K562 (cell line): ENCODE data around the gene CABP4. TPM values are rescaled to one million over a fixed set of nuclear protein-coding genes. Genes with fewer than 3 reads are reported as not detected.
A peak's percentile ranks its signal among the peaks of the same experiment; 100 is the strongest.

Experiments used
- BCL6 ChIP-seq: fragments of 250-450 bp; sonication (Bioruptor Pico); IDR thresholded peaks from 2 replicates; pipeline ENCODE4 v1.4.0; 2020
- BMI1 ChIP-seq: fragments of 150-350 bp; IDR thresholded peaks from 2 replicates; pipeline ENCODE4 v1.6.1; 2014; ENCODE audit warnings: low read length
- E2F6 ChIP-seq, 2 experiments: IDR thresholded peaks; 2 replicates each; pipeline ENCODE4 v1.6.1; 2011; ENCODE audit warnings: borderline replicate concordance in 1 of 2, control low read depth in 1 of 2, low read depth in 1 of 2, low read length in 1 of 2, mild to moderate bottlenecking in 1 of 2, mixed read lengths in 1 of 2, moderate library complexity in 1 of 2; ENCODE audit not compliant: insufficient read depth in 1 of 2, insufficient read length in 1 of 2, poor library complexity in 1 of 2, severe bottlenecking in 1 of 2; ENCODE audit errors: extremely low read depth in 1 of 2
- ETV5 ChIP-seq: sonication (generic); formaldehyde crosslinking; IDR thresholded peaks from 2 replicates; pipeline ENCODE4 v1.4.0; 2020; ENCODE audit warnings: low read depth, mild to moderate bottlenecking, missing genetic modification reagents
- FOXK1 ChIP-seq: sonication (generic); formaldehyde crosslinking; IDR thresholded peaks from 2 replicates; pipeline ENCODE4 v1.8.0; 2022; ENCODE audit warnings: missing genetic modification reagents, mild to moderate bottlenecking, borderline replicate concordance
- GABPA ChIP-seq: fragments of 200-800 bp; sonication (Bioruptor generic); conservative IDR thresholded peaks from 2 replicates; pipeline ENCODE4 v1.6.1; 2016; ENCODE audit warnings: low read depth, missing genetic modification characterization, missing compliant biosample characterization
- GTF3C2 ChIP-seq: IDR thresholded peaks from 3 replicates; pipeline ENCODE4 v1.6.1; 2011; ENCODE audit warnings: borderline replicate concordance, mild to moderate bottlenecking, moderate library complexity; ENCODE audit not compliant: insufficient read length; ENCODE audit errors: extremely low read depth
- HDAC1 ChIP-seq, 2 experiments: fragments of 450-650 bp; IDR thresholded peaks; 2 replicates each; pipeline ENCODE4 v1.6.1; 2016 to 2017; ENCODE audit warnings: inconsistent platforms in 1 of 2, mild to moderate bottlenecking in 1 of 2, moderate library complexity in 1 of 2
- HSF4 ChIP-seq: fragments of 250-450 bp; sonication (Bioruptor Pico); IDR thresholded peaks from 2 replicates; pipeline ENCODE4 v2.1.2; 2022; ENCODE audit warnings: mild to moderate bottlenecking, moderate library complexity, borderline replicate concordance
- KDM4B ChIP-seq, 2 experiments: fragments of 450-650 bp in 1 of 2; sonication (generic) in 1 of 2; IDR thresholded peaks; 2 replicates each; pipeline ENCODE4 v1.6.1; 2016 to 2017; ENCODE audit warnings: borderline replicate concordance in 2 of 2, antibody characterized with exemption in 1 of 2, low read depth in 1 of 2, mild to moderate bottlenecking in 1 of 2
- NUFIP1 ChIP-seq: fragments of 450-650 bp; IDR thresholded peaks from 2 replicates; pipeline ENCODE4 v1.6.1; 2018; ENCODE audit not compliant: partially characterized antibody
- RBM25 ChIP-seq: fragments of 200-400 bp; formaldehyde crosslinking; IDR thresholded peaks from 2 replicates; pipeline ENCODE4 v1.6.1; 2018; ENCODE audit warnings: low read length, low read depth, moderate library complexity; ENCODE audit not compliant: severe bottlenecking
- SMARCC2 ChIP-seq: fragments of 450-650 bp; IDR thresholded peaks from 2 replicates; pipeline ENCODE4 v1.6.1; 2017; ENCODE audit warnings: antibody characterized with exemption, moderate library complexity, mild to moderate bottlenecking, low read depth
- SNIP1 ChIP-seq: fragments of 450-650 bp; IDR thresholded peaks from 2 replicates; pipeline ENCODE4 v1.7.1; 2017; ENCODE audit warnings: low read depth, mild to moderate bottlenecking
- SOX6 ChIP-seq: fragments of 450-650 bp; IDR thresholded peaks from 2 replicates; pipeline ENCODE4 v1.6.1; 2014; ENCODE audit warnings: mild to moderate bottlenecking
- SPI1 ChIP-seq: IDR thresholded peaks from 2 replicates; pipeline ENCODE4 v1.6.1; 2011; ENCODE audit warnings: low read depth, low read length, control low read depth, borderline replicate concordance
- TAF9B ChIP-seq: fragments of 450-650 bp; IDR thresholded peaks from 2 replicates; pipeline ENCODE4 v1.6.1; 2018; ENCODE audit warnings: mild to moderate bottlenecking; ENCODE audit not compliant: partially characterized antibody
- TCF7 ChIP-seq: sonication (generic); IDR thresholded peaks from 2 replicates; pipeline ENCODE4 v1.6.1; 2016; ENCODE audit warnings: antibody characterized with exemption, borderline replicate concordance
- ZFP30 ChIP-seq: fragments of 250-450 bp; sonication (Bioruptor Pico); IDR thresholded peaks from 2 replicates; pipeline ENCODE4 v1.8.0; 2022; ENCODE audit warnings: moderate library complexity, mild to moderate bottlenecking, inconsistent platforms, borderline replicate concordance
- ZNF436 ChIP-seq: fragments of 250-450, 450-650 bp; sonication (Bioruptor Pico); formaldehyde crosslinking; IDR thresholded peaks from 2 replicates; pipeline ENCODE4 v1.7.0; 2020; ENCODE audit warnings: mild to moderate bottlenecking
- ZNF507 ChIP-seq: conservative IDR thresholded peaks from 2 replicates; pipeline ENCODE4 v1.6.1; 2017; ENCODE audit warnings: missing genetic modification characterization, missing compliant biosample characterization
- ZNF695 ChIP-seq: fragments of 450-650 bp; formaldehyde crosslinking; IDR thresholded peaks from 2 replicates; pipeline ENCODE4 v1.4.0; 2020; ENCODE audit warnings: mild to moderate bottlenecking, moderate library complexity
- ZNF707 ChIP-seq: fragments of 250-450 bp; sonication (Bioruptor Pico); conservative IDR thresholded peaks from 2 replicates; pipeline ENCODE4 v1.8.0; 2022; ENCODE audit warnings: inconsistent platforms, mild to moderate bottlenecking, moderate library complexity
- ZNF766 ChIP-seq: fragments of 200-800 bp; sonication (Bioruptor generic); conservative IDR thresholded peaks from 2 replicates; pipeline ENCODE4 v1.6.1; 2016; ENCODE audit warnings: missing genetic modification characterization, missing compliant biosample characterization
- polyA plus RNA-seq, 8 experiments: library from polyadenylated mRNA; depleted of rRNA in 4 of 8; stranded (reverse) in 5 of 8; unstranded in 3 of 8; fragments of >200 nt; fragmentation: Nextera tagmentation in 2 of 8; fragmentation: Illumina TruSeq in 1 of 8; extraction: Ambion mirVana in 2 of 8; extraction: Trizol in 1 of 8; gene quantifications; 2 replicates each; pipeline versions ENCODE4 v1.2.1 to v1.2.3, GENCODE V29; 2011 to 2014; ENCODE audit warnings: inconsistent platforms in 1 of 8, missing spikeins in 1 of 8
- total RNA-seq, 7 experiments: library from RNA; depleted of rRNA in 6 of 7; stranded (reverse); fragments of >200 nt in 6 of 7; fragmentation: Illumina TruSeq in 2 of 7; extraction: Trizol in 2 of 7; gene quantifications; 2 replicates each; pipeline versions ENCODE4 v1.2.1 to v1.2.3, GENCODE V29; 2011 to 2021; ENCODE audit warnings: low replicate concordance in 1 of 7

The CABP4 gene
- total and polyA plus RNA-seq, 9 of the 15 experiments (the other 6 are each of a cell fraction or from before 2014, with no cell fraction given) = 0.11 TPM; not detected in 8

GRCh38 chr11:67505605-67506396, 50.6 kb downstream of the CABP4 start (continued):
- no peak for TF ChIP-seq HSF4 (CRISPR knock-in tag)
- TF ChIP-seq GABPA (tag) = no peak
- no peak for TF ChIP-seq SMARCC2
- TF ChIP-seq NUFIP1 = no peak
- no peak for TF ChIP-seq RBM25
- TF ChIP-seq ZNF695 (CRISPR knock-in tag) = no peak
- no peak for TF ChIP-seq ZNF436 (CRISPR knock-in tag)
- no peak for TF ChIP-seq TCF7
- no peak for TF ChIP-seq SPI1
- no peak for TF ChIP-seq BMI1
- 0 out of 2 replicates have a peak, but pooled peaks have one; percentile 54 for TF ChIP-seq ETV5 (CRISPR knock-in tag)
- TF ChIP-seq HDAC1 (IDR thresholded peaks at IDR 0.05) = no peak
- TF ChIP-seq ZNF766 = 0 out of 2 replicates have a peak, but pooled peaks have one; percentile 0
- TF ChIP-seq ZNF507 (tag) = no peak
- no peak for TF ChIP-seq TAF9B
- TF ChIP-seq BCL6 (CRISPR knock-in tag) = no peak
- no peak for TF ChIP-seq SNIP1
- TF ChIP-seq KDM4B (IDR thresholded peaks at IDR 0.05; ENCODE audit: borderline replicate concordance in 2 of 2, low read depth in 1 of 2) = 0 out of 4 replicates have a peak, but pooled peaks of 1 of the 2 experiments have one; percentile 1
- TF ChIP-seq FOXK1 (CRISPR knock-in tag) = no peak
- no peak for TF ChIP-seq E2F6 (IDR thresholded peaks at IDR 0.05; ENCODE audit: borderline replicate concordance in 1 of 2, extremely low read depth in 1 of 2, insufficient read depth in 1 of 2, insufficient read length in 1 of 2, low read depth in 1 of 2, low read length in 1 of 2, poor library complexity in 1 of 2, severe bottlenecking in 1 of 2)
- no peak for TF ChIP-seq ZNF707 (CRISPR knock-in tag)
- no peak for TF ChIP-seq ZFP30 (CRISPR knock-in tag)
- TF ChIP-seq GTF3C2 = no peak
- no peak; the same call in 1 of the 2 replicates for TF ChIP-seq SOX6
